HEK293 (cell line): ENCODE results near the gene KLHL4.
"Not testable (repeated sequence)": the region's sequence is repeated elsewhere in the genome, so short reads cannot be mapped to it uniquely, and the experiment has no call there.

ENCODE experiments used
- CTCF ChIA-PET: fragments of 350-600 bp; formaldehyde crosslinking; extraction: SDS; loops from one replicate; lab custom pipeline; 2021; ENCODE audit warnings: antibody characterized with exemption; lab: Yijun Ruan, JAX
- POLR2A ChIA-PET: fragments of 300-600 bp; formaldehyde crosslinking; extraction: SDS; loops from one replicate; lab custom pipeline; 2020; ENCODE audit warnings: antibody characterized with exemption, inconsistent platforms; lab: Yijun Ruan, JAX
- H3K27ac ChIP-seq: fragments of 200-500 bp; sonication (Bioruptor generic); 2 replicates; pipeline ENCODE4 v1.5.1; 2014; ENCODE audit warnings: low read depth, low read length, control low read depth, inconsistent platforms; ENCODE audit errors: extremely low read depth
- H3K36me3 ChIP-seq, 2 experiments: fragments of 200-500 bp in 1 of 2; sonication (Bioruptor generic) in 1 of 2; 1 replicate in 1 of 2; 2 replicates in 1 of 2; pipeline ENCODE4 v1.5.1; 2014 to 2017; ENCODE audit warnings: inconsistent platforms in 2 of 2, low read length in 2 of 2; ENCODE audit not compliant: control insufficient read depth in 2 of 2, insufficient read depth in 1 of 2
- H3K4me1 ChIP-seq: fragments of 200-500 bp; sonication (Bioruptor generic); 2 replicates; pipeline ENCODE4 v1.5.1; 2014; ENCODE audit warnings: mild to moderate bottlenecking, low read length, inconsistent platforms; ENCODE audit not compliant: control insufficient read depth, insufficient read depth
- H3K4me3 ChIP-seq: 2 replicates; pipeline ENCODE4 v1.5.1; 2011; ENCODE audit warnings: low read depth, mild to moderate bottlenecking, control low read depth, low read length, moderate library complexity
- H3K9me3 ChIP-seq: fragments of 200-500 bp; sonication (Bioruptor generic); 2 replicates; pipeline ENCODE4 v1.5.1; 2014; ENCODE audit warnings: low read depth, low read length, inconsistent platforms; ENCODE audit not compliant: control insufficient read depth, insufficient read depth
- EGR2 ChIP-seq: fragments of 450-650 bp; formaldehyde crosslinking; IDR thresholded peaks from 2 replicates; pipeline ENCODE4 v1.5.1; 2016; ENCODE audit warnings: low read depth, missing biosample characterization, missing genetic modification characterization
- HOXD13 ChIP-seq: sonication (generic); formaldehyde crosslinking; IDR thresholded peaks from 2 replicates; pipeline ENCODE4 v1.8.0; 2022; ENCODE audit warnings: missing genetic modification reagents, borderline replicate concordance
- REPIN1 ChIP-seq: fragments of 450-650 bp; formaldehyde crosslinking; IDR thresholded peaks from 2 replicates; pipeline ENCODE4 v1.5.1; 2017; ENCODE audit warnings: missing biosample characterization, missing genetic modification characterization, low read depth
- SCRT1 ChIP-seq: fragments of 450-650 bp; formaldehyde crosslinking; IDR thresholded peaks from 2 replicates; pipeline ENCODE4 v1.5.1; 2016; ENCODE audit warnings: missing biosample characterization, missing genetic modification characterization, borderline replicate concordance
- ZFHX2 ChIP-seq: fragments of 450-650 bp; formaldehyde crosslinking; conservative IDR thresholded peaks from 2 replicates; pipeline ENCODE4 v1.5.1; 2016; ENCODE audit warnings: missing biosample characterization, missing genetic modification characterization
- ZNF148 ChIP-seq: fragments of 450-650 bp; formaldehyde crosslinking; IDR thresholded peaks from 2 replicates; pipeline ENCODE4 v1.5.0; 2017; ENCODE audit warnings: missing biosample characterization, missing genetic modification characterization, borderline replicate concordance
- ZNF169 ChIP-seq: fragments of 450-650 bp; formaldehyde crosslinking; IDR thresholded peaks from 2 replicates; pipeline ENCODE4 v1.5.1; 2016; ENCODE audit warnings: missing biosample characterization, missing genetic modification characterization
- ZNF202 ChIP-seq: fragments of 450-650 bp; formaldehyde crosslinking; IDR thresholded peaks from 2 replicates; pipeline ENCODE4 v1.5.1; 2016; ENCODE audit warnings: missing biosample characterization, missing genetic modification characterization, borderline replicate concordance
- ZNF404 ChIP-seq: fragments of 450-650 bp; formaldehyde crosslinking; IDR thresholded peaks from 2 replicates; pipeline ENCODE4 v1.5.1; 2017; ENCODE audit warnings: missing biosample characterization, missing genetic modification characterization
- ZNF416 ChIP-seq: fragments of 450-650 bp; formaldehyde crosslinking; IDR thresholded peaks from 2 replicates; pipeline ENCODE4 v1.5.1; 2016; ENCODE audit warnings: missing biosample characterization, missing genetic modification characterization
- ZNF423 ChIP-seq: fragments of 450-650 bp; formaldehyde crosslinking; IDR thresholded peaks from 2 replicates; pipeline ENCODE4 v1.5.1; 2016; ENCODE audit warnings: missing biosample characterization, missing genetic modification characterization
- ZNF473 ChIP-seq: fragments of 450-650 bp; formaldehyde crosslinking; IDR thresholded peaks from 2 replicates; pipeline ENCODE4 v1.5.1; 2017; ENCODE audit warnings: missing biosample characterization, missing genetic modification characterization
- ZNF624 ChIP-seq: fragments of 450-650 bp; formaldehyde crosslinking; IDR thresholded peaks from 2 replicates; pipeline ENCODE4 v1.5.1; 2017; ENCODE audit warnings: missing biosample characterization, missing genetic modification characterization
- TF ChIP-seq, protein P1 (sequence below): fragments of 450-650 bp; formaldehyde crosslinking; IDR thresholded peaks from 2 replicates; pipeline ENCODE4 v1.5.1; 2016; ENCODE audit warnings: missing biosample characterization, missing genetic modification characterization

The KLHL4 gene

GRCh38 chrX:87517571-87518141 is at the start of gene KLHL4:
Gene KLHL4 (plus strand): TSS chrX:87517802. CDS start chrX:87517894, 92 bp downstream.
- Histone ChIP-seq H3K36me3 (no peaks in the 10 kb centered on the region), H3K9me3 (no peaks in the 10 kb centered on the region), H3K4me1 (no peaks in the 10 kb centered on the region), H3K27ac (peak within 1 kb of the TSS; percentile 71), H3K4me3 (peak within 1 kb of the TSS; percentile 43)
- TF ChIP-seq HOXD13, result 0 out of 2 replicates have a peak, but pooled peaks have one; percentile 32
- TF ChIP-seq EGR2 (tag by site-specific recombination), result 0 out of 2 replicates have a peak, but pooled peaks have one; percentile 46
- TF ChIP-seq ZFHX2 (tag by site-specific recombination), result 0 out of 2 replicates have a peak, but pooled peaks have one; percentile 23
- TF ChIP-seq, protein P1, sequence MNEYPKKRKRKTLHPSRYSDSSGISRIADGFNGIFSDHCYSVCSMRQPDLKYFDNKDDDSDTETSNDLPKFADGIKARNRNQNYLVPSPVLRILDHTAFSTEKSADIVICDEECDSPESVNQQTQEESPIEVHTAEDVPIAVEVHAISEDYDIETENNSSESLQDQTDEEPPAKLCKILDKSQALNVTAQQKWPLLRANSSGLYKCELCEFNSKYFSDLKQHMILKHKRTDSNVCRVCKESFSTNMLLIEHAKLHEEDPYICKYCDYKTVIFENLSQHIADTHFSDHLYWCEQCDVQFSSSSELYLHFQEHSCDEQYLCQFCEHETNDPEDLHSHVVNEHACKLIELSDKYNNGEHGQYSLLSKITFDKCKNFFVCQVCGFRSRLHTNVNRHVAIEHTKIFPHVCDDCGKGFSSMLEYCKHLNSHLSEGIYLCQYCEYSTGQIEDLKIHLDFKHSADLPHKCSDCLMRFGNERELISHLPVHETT (tag by site-specific recombination), result no peak
- ChIA-PET POLR2A (no interaction called here), CTCF (interaction anchor here (1.5 kb wide), 1 partner anchor 179 kb away, joined by 4 read pairs; no protein-coding TSS in a partner anchor)

GRCh38 chrX:87468941-87469340 is 48.7 kb upstream of the KLHL4 start:
- no peaks in the 10 kb centered on the region for H3K4me1 ChIP-seq
- no peaks in the 10 kb centered on the region; the same call in 1 of the 2 replicates for H3K9me3 ChIP-seq
- no peak overlapping the region for H3K27ac ChIP-seq
- H3K36me3 ChIP-seq, result no peaks in the 10 kb centered on the region
- TF ChIP-seq ZNF169 (no peak), REPIN1 (tag by site-specific recombination) (no peak)
- CTCF ChIA-PET, result interaction anchor here (0.8 kb wide), 1 partner anchor 8 kb away, joined by 3 read pairs; no protein-coding TSS in a partner anchor
- no peak overlapping the region for H3K4me3 ChIP-seq
- POLR2A ChIA-PET, result no interaction called here

- Histone ChIP-seq H3K4me3 (no peak overlapping the region), H3K9me3 (no peaks in the 10 kb centered on the region; the same call in 1 of the 2 replicates), H3K4me1 (no peaks in the 10 kb centered on the region), H3K27ac (no peak overlapping the region), H3K36me3 (no peaks in the 10 kb centered on the region)
- POLR2A ChIA-PET, result no interaction called here
- TF ChIP-seq ZNF473 (tag by site-specific recombination), result no peak
- no peak for TF ChIP-seq ZNF404 (tag by site-specific recombination)
- no peak for TF ChIP-seq HOXD13
- TF ChIP-seq EGR2 (tag by site-specific recombination), result no peak
- no peak for TF ChIP-seq ZNF416
- TF ChIP-seq ZNF148, result no peak
- TF ChIP-seq ZNF202 (tag by site-specific recombination), result no peak
- no peak for TF ChIP-seq SCRT1 (tag by site-specific recombination)
- TF ChIP-seq ZNF624 (tag by site-specific recombination), result no peak
- no peak for TF ChIP-seq ZNF423 (tag by site-specific recombination)
- CTCF ChIA-PET, result no interaction called here
These were observed 41.8 kb upstream of the KLHL4 start for GRCh38 chrX:87475793-87476192.

- H3K27ac ChIP-seq, H3K4me3 ChIP-seq, H3K4me1 ChIP-seq, H3K9me3 ChIP-seq, H3K36me3 ChIP-seq: not testable (repeated sequence)
- POLR2A ChIA-PET, result interaction anchor here (0.8 kb wide), 1 partner anchor 12 kb away, joined by 3 read pairs; no protein-coding TSS in a partner anchor
- CTCF ChIA-PET, result interaction anchor here (0.5 kb wide), 1 partner anchor 95 kb away, joined by 3 read pairs; no protein-coding TSS in a partner anchor
These were observed 38.9 kb upstream of the KLHL4 start for GRCh38 chrX:87478703-87479102.
